BLaER1 (cell line): ENCODE data around the gene TAF10.
A peak's percentile ranks its signal among the peaks of the same experiment; 100 is the strongest.

Experiments used
- H3K27ac ChIP-seq: shearing (Covaris generic); formaldehyde crosslinking; 2 replicates; pipeline ENCODE4 v1.8.1; 2022
- H3K27me3 ChIP-seq: shearing (Covaris generic); formaldehyde crosslinking; 2 replicates; pipeline ENCODE4 v1.8.1; 2022
- H3K36me3 ChIP-seq: shearing (Covaris generic); formaldehyde crosslinking; 2 replicates; pipeline ENCODE4 v1.8.1; 2022
- H3K4me1 ChIP-seq: shearing (Covaris generic); formaldehyde crosslinking; 2 replicates; pipeline ENCODE4 v1.8.1; 2022
- H3K4me2 ChIP-seq: shearing (Covaris generic); formaldehyde crosslinking; 2 replicates; pipeline ENCODE4 v1.8.1; 2022
- H3K4me3 ChIP-seq: shearing (Covaris generic); formaldehyde crosslinking; 2 replicates; pipeline ENCODE4 v1.8.1; 2022
- H3K9ac ChIP-seq: shearing (Covaris generic); formaldehyde crosslinking; 2 replicates; pipeline ENCODE4 v1.8.1; 2022
- H3K9me3 ChIP-seq: shearing (Covaris generic); formaldehyde crosslinking; 2 replicates; pipeline ENCODE4 v1.8.1; 2022
- H4K20me1 ChIP-seq: shearing (Covaris generic); formaldehyde crosslinking; 2 replicates; pipeline ENCODE4 v1.8.1; 2022
- Cebpa-rat ChIP-seq: shearing (Covaris generic); IDR thresholded peaks from 2 replicates; pipeline ENCODE4 v1.8.1; 2022

TAF10 gene

DNA sequence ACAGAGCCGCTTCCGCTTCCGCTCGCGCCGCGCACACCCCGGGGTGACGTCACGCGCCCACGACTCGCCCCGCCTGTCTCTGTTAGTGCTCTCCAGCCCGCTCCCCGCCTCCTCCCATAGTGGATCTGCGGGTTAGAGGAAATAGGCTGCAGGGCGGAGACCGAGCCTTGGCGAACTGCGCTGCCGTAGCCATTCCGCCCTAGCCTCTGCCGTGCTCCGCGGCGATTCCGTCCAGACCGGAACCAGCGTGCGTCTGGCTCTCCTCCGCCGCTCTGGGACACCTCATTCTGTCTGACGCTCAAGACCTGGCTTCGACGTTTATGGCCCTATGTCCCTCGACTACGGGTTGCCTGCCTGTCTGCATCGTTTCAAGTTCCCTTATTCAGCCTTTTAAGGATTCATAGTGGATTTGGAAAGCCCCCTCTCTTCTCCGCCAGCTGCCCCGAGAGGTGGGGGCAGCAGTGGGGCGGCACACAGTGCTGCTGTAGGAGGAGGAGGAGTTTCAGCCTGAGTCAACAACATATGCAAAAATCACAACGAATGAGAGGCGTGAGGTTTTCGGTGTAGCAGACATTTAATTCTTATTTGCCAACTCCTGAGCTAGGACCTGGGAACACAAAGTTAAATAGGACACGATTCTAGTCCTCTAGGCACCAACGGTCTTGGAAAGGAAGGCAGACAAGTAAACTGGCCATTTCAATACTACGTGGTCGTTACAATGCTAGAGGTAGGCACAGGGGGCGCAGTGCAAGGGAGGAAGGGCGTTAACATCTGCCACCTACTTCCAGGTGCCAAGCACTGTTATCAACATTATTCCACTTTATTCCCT lies at the start of gene TAF10:
TSS of gene TAF10 (minus strand) at position 4 of the 829 bp plus-strand sequence. CDS start 27 bp downstream, outside the sequence.
- peak within 1 kb of the TSS; percentile 91 for H3K27ac ChIP-seq
- peaks cover 71% of the 10 kb centered on the region for H3K36me3 ChIP-seq
- H3K27me3 ChIP-seq: no peaks in the 10 kb centered on the region; the same call in 1 of the 2 replicates
- H3K9ac ChIP-seq: peak within 1 kb of the TSS; percentile 94
- peaks cover 15% of the 10 kb centered on the region; the same call in 1 of the 2 replicates for H4K20me1 ChIP-seq
- TF ChIP-seq Cebpa-rat: no peak
- peak within 1 kb of the TSS; percentile 92 for H3K4me3 ChIP-seq
- peak within 1 kb of the TSS; percentile 98 for H3K4me2 ChIP-seq
- H3K9me3 ChIP-seq: no peaks in the 10 kb centered on the region
- H3K4me1 ChIP-seq: peaks cover 30% of the 10 kb centered on the region

GRCh38 chr11:6660712-6661111 lies 48.7 kb upstream of the TAF10 start:
- no peak overlapping the region for H3K9ac ChIP-seq
- H4K20me1 ChIP-seq: no peaks in the 10 kb centered on the region
- peaks cover 16% of the 10 kb centered on the region for H3K27me3 ChIP-seq
- H3K4me2 ChIP-seq: no peak overlapping the region
- no peaks in the 10 kb centered on the region for H3K9me3 ChIP-seq
- no peak overlapping the region for H3K4me3 ChIP-seq
- 0 out of 2 replicates have a peak, but pooled peaks cover 7% of the 10 kb centered on the region for H3K4me1 ChIP-seq
- H3K36me3 ChIP-seq: no peaks in the 10 kb centered on the region
- no peak for TF ChIP-seq Cebpa-rat
- no peak overlapping the region for H3K27ac ChIP-seq

- Histone ChIP-seq H3K4me2 (no peak overlapping the region), H3K27ac (no peak overlapping the region), H3K9me3 (no peaks in the 10 kb centered on the region), H3K36me3 (no peaks in the 10 kb centered on the region), H4K20me1 (0 out of 2 replicates have a peak, but pooled peaks cover 4% of the 10 kb centered on the region), H3K27me3 (peaks cover 36% of the 10 kb centered on the region), H3K9ac (no peak overlapping the region), H3K4me3 (no peak overlapping the region), H3K4me1 (peaks cover 21% of the 10 kb centered on the region)
- no peak for TF ChIP-seq Cebpa-rat
Observed at GRCh38 chr11:6658647-6659046, 46.6 kb upstream of the TAF10 start.

DNA sequence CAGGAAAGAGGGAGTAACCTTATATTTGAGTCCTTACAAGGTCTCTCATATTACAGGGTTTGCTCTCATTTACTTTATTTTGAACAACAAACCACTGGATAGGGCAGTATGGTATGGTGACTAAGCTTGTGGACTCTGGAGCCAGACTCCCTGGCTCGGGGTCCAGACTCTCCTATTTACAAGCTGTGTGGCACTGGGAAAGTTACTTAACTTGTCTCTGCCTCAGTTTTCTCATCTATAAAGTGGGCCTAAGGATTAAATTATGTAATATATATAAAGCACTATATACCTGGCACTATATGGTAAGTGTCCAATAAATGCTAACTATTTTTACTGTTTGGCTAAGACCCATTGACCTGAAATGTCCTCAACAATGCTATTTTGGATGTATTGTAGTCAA lies 45.3 kb upstream of the TAF10 start:
- H3K9ac ChIP-seq: no peak overlapping the region
- H3K36me3 ChIP-seq: no peaks in the 10 kb centered on the region
- no peak overlapping the region for H3K4me2 ChIP-seq
- peaks cover 47% of the 10 kb centered on the region for H3K27me3 ChIP-seq
- no peaks in the 10 kb centered on the region for H3K9me3 ChIP-seq
- H3K27ac ChIP-seq: no peak overlapping the region
- H4K20me1 ChIP-seq: peaks cover 17% of the 10 kb centered on the region; the same call in 1 of the 2 replicates
- H3K4me3 ChIP-seq: no peak overlapping the region
- TF ChIP-seq Cebpa-rat: no peak
- H3K4me1 ChIP-seq: peaks cover 32% of the 10 kb centered on the region

DNA sequence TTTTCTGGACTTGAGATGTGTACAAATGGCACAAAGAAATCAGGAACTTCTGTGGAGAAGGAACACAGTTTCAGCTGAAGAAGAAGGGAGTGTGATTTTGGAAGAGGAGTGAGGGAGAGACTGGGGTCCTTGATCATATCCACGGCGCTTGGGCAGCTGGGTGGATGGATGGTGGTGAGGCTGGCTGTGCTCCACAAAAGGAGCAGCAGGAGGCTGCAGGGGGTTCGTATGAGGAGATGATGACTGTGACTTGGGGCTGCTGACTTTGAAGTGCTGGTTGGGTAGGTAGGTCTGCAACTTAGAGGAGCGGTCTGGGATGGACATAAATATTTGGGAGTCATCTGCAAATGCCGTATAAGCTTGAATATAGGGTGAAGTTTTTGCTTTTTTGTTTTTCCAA lies 44.9 kb upstream of the TAF10 start:
- no peak overlapping the region for H3K9ac ChIP-seq
- peaks cover 47% of the 10 kb centered on the region for H3K27me3 ChIP-seq
- no peaks in the 10 kb centered on the region for H3K36me3 ChIP-seq
- H3K27ac ChIP-seq: no peak overlapping the region
- no peak overlapping the region for H3K4me2 ChIP-seq
- TF ChIP-seq Cebpa-rat: no peak
- H3K4me3 ChIP-seq: no peak overlapping the region
- H3K9me3 ChIP-seq: no peaks in the 10 kb centered on the region
- H3K4me1 ChIP-seq: peaks cover 32% of the 10 kb centered on the region
- peaks cover 21% of the 10 kb centered on the region; the same call in 1 of the 2 replicates for H4K20me1 ChIP-seq

GRCh38 chr11:6656584-6656915 lies 44.5 kb upstream of the TAF10 start:
- Histone ChIP-seq H3K4me1 (peaks cover 32% of the 10 kb centered on the region), H3K27me3 (peaks cover 47% of the 10 kb centered on the region), H3K36me3 (no peaks in the 10 kb centered on the region), H4K20me1 (peaks cover 23% of the 10 kb centered on the region; the same call in 1 of the 2 replicates), H3K27ac (no peak overlapping the region), H3K4me2 (peak overlapping the region; percentile 67), H3K9me3 (no peaks in the 10 kb centered on the region), H3K9ac (no peak overlapping the region), H3K4me3 (peak overlapping the region; percentile 82; the same call in 1 of the 2 replicates)
- TF ChIP-seq Cebpa-rat: no peak

DNA sequence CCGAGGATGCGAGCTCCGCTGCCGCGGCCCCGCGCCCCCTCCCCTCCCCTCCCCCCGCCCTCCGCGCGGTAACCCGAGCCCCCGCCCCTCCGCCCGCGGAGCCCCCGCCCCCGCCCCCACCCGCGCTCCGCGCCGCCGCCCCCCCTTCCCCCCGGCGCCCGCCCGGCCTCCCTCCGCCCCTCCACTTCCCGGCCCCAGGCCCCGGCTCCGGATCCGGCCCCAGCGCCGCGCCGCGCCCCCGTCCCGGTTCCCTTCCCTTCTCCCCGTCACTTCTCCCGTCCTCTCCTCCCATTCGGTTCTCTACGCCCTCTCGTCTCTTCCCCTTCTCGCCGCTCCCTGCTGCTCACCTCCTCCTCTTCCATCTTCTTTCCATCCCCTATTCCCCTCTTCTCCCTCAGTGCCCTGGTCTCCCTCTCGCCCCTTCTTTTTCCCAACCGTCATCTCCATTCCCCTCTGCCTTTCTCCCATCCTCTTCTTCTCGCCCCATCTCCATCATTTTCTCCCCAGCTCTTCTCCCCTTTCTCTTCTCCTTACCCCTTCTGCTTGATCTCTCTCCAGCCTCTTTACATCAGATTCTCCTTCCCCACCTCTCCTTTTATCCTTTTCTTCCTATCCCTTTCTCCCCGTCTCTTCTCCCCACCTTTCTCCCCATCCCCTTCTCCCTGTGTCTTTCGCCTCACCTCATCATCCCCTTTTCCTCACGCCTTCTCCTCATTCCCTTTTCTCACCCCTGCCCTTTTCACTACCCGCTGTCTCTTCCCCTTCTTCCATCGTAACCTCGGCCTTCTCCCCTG lies 44.0 kb upstream of the TAF10 start, which contains the start of gene DCHS1:
TSS of gene DCHS1 (minus strand) at position 20 of the 794 bp plus-strand sequence. CDS start 14,196 bp downstream, outside the sequence.
- Histone ChIP-seq H3K4me2 (peak within 1 kb of the TSS; percentile 82), H3K4me1 (peaks cover 32% of the 10 kb centered on the region), H4K20me1 (peaks cover 25% of the 10 kb centered on the region; the same call in 1 of the 2 replicates), H3K9me3 (no peaks in the 10 kb centered on the region), H3K27ac (peak within 1 kb of the TSS; percentile 85), H3K4me3 (peak within 1 kb of the TSS; percentile 82), H3K27me3 (peaks cover 47% of the 10 kb centered on the region), H3K9ac (peak within 1 kb of the TSS; percentile 84), H3K36me3 (no peaks in the 10 kb centered on the region)
- TF ChIP-seq Cebpa-rat: no peak

DNA sequence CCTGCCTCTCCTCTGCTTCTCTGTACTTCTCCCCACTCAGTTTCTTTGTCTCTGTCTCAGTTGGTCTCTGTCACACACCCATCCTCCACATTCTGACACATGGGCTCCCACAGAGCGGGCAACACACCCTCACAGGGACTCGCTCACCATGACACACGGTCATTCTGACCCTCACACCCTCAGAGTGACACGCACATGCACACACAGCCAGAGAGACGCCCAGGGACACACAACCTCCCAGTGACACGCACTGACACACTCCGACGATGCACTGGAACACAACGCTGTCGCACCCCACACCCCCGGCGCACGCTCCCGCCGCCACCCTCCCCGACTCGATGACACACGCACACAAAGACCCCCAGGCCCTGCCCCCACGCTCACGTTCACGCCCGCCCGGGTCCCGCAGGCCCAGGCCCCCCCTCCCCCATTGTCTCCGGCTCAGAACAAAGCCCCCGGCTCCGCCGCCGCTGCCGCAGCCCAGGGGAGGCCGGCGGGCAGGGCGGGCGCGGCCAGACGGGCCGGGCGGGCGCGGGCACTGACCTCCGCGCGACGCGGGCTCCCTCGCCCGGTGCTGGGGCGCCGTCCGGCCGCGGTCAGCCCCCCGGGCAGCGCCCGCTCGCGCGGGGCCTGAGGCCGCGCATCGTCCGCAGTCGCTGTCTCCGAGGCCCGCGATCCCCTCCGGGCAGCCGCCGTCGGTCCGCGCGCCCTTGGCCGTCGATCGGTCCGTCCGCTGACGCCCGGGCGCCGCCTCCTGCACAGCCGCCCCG lies 43.2 kb upstream of the TAF10 start:
- peak overlapping the region; percentile 82 for H3K4me3 ChIP-seq
- peak overlapping the region; percentile 84 for H3K9ac ChIP-seq
- peak overlapping the region; percentile 85 for H3K27ac ChIP-seq
- peak overlapping the region; percentile 82 for H3K4me2 ChIP-seq
- H3K27me3 ChIP-seq: peaks cover 47% of the 10 kb centered on the region
- H3K4me1 ChIP-seq: peaks cover 32% of the 10 kb centered on the region
- H4K20me1 ChIP-seq: peaks cover 25% of the 10 kb centered on the region; the same call in 1 of the 2 replicates
- no peak for TF ChIP-seq Cebpa-rat
- no peaks in the 10 kb centered on the region for H3K9me3 ChIP-seq
- H3K36me3 ChIP-seq: no peaks in the 10 kb centered on the region
